ENCODE measurements around the gene FCN2. TPM values are rescaled to one million over a fixed set of nuclear protein-coding genes. Genes with fewer than 3 reads are reported as not detected.
"Not testable (repeated sequence)": the region's sequence is repeated elsewhere in the genome, so short reads cannot be mapped to it uniquely, and the experiment has no call there.

The FCN2 gene
- total RNA-seq, 1 experiment from 2014 or later = not detected

GRCh38 chr9:134857451-134857850, 23.2 kb upstream of the FCN2 start:
- CTCF ChIA-PET; H3K9ac ChIP-seq (ENCODE audit: low read length); H4K20me1 ChIP-seq (ENCODE audit: insufficient read depth); ATAC-seq; H3K36me3 ChIP-seq (ENCODE audit: control insufficient read depth in 1 of 2, insufficient read depth in 2 of 2, low read length in 2 of 2); H3K27ac ChIP-seq (ENCODE audit: low read depth, low read length); H3K9me3 ChIP-seq (ENCODE audit: control insufficient read depth in 1 of 2, insufficient read depth in 1 of 2, low read depth in 1 of 2, low read length in 2 of 2); POLR2A ChIA-PET; BruUV-seq (replicated peaks); H2AFZ ChIP-seq (ENCODE audit: low read depth, low read length, poor library complexity, severe bottlenecking); H3K9me2 ChIP-seq (ENCODE audit: insufficient read depth); H3K4me2 ChIP-seq (ENCODE audit: low read length); H3K79me2 ChIP-seq (ENCODE audit: insufficient read depth, low read length); H3K4me3 ChIP-seq (replicated peaks in 1 of 2; ENCODE audit: low read depth in 1 of 2, low read length in 2 of 2); DNase-seq (ENCODE audit: low read depth, low spot score); RAD21 ChIA-PET (ENCODE audit: low non-redundant PET in 1 of 2, low total read pairs in 2 of 2, uncharacterized antibody in 2 of 2, unreplicated experiment in 2 of 2); intact Hi-C loops (cut with micrococcal nuclease): not testable (repeated sequence)
- H3K4me1 ChIP-seq (ENCODE audit: control insufficient read depth in 1 of 2, insufficient read depth in 2 of 2, low read length in 2 of 2) = peaks cover 9 to 11% of the 10 kb centered on the region in 2 experiments
- peaks cover 26% of the 10 kb centered on the region for H3K27me3 ChIP-seq (ENCODE audit: insufficient read depth, low read length)

DNA sequence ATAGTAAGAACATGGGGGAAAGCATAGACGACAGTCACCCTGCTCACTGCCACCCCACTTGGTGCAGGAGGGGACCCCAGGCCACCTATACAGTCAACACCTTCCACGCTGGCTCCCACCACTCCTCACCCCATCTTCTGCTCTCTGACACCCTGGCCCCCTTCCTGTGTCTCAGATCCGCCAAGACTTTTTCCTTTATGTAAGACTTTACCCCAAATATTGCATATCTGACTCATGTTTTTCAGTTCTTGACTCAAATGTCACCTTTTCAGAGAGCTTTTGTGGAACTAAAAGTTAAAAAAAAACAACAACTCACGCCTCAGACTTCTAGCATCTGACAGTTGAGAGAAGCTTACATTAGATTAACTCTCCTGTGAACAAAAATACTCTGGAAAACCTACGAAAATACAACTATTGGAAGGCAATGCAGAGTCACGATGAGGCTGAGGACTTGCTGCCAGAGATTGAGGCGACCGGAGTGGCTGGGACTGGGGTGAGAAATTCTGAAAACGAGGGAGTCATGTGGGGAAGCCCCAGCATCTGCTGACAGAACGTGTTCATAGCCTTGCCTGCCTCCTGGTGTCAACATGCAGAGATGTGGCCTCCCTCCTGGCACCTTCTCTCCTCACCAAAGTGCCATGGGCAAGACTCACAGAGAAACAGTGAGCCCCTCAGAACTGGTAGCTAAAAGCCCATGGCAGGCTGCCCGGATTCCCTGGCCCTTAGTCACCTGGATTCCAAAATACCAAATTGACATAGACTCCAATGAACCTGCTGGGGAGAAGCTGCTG, 22.4 kb upstream of the FCN2 start:
- ChIA-PET RAD21 (ENCODE audit: low non-redundant PET in 1 of 2, low total read pairs in 2 of 2, uncharacterized antibody in 2 of 2, unreplicated experiment in 2 of 2) (no interaction called here), CTCF (no interaction called here), POLR2A (no interaction called here)
- H3K27me3 ChIP-seq (ENCODE audit: insufficient read depth, low read length) = peaks cover 24% of the 10 kb centered on the region
- no peaks in the 10 kb centered on the region for H3K79me2 ChIP-seq (ENCODE audit: insufficient read depth, low read length)
- no peak overlapping the region for H3K4me3 ChIP-seq (replicated peaks in 1 of 2; ENCODE audit: low read depth in 1 of 2, low read length in 2 of 2)
- no peak overlapping the region for H3K27ac ChIP-seq (ENCODE audit: low read depth, low read length)
- intact Hi-C loops (cut with micrococcal nuclease) = no loop called here
- no peaks in the 10 kb centered on the region for H3K9me2 ChIP-seq (ENCODE audit: insufficient read depth)
- DNase-seq (ENCODE audit: low read depth, low spot score) = no peak
- peaks cover 9 to 11% of the 10 kb centered on the region in 2 experiments for H3K4me1 ChIP-seq (ENCODE audit: control insufficient read depth in 1 of 2, insufficient read depth in 2 of 2, low read length in 2 of 2)
- H4K20me1 ChIP-seq (ENCODE audit: insufficient read depth) = no peaks in the 10 kb centered on the region
- H3K9ac ChIP-seq (ENCODE audit: low read length) = no peak overlapping the region
- H3K36me3 ChIP-seq (ENCODE audit: control insufficient read depth in 1 of 2, insufficient read depth in 2 of 2, low read length in 2 of 2) = no peaks in the 10 kb centered on the region
- BruUV-seq (replicated peaks) = no TSS peak
- no peaks in the 10 kb centered on the region for H3K9me3 ChIP-seq (ENCODE audit: control insufficient read depth in 1 of 2, insufficient read depth in 1 of 2, low read depth in 1 of 2, low read length in 2 of 2)
- H2AFZ ChIP-seq (ENCODE audit: low read depth, low read length, poor library complexity, severe bottlenecking) = no peak overlapping the region
- ATAC-seq = peak; percentile 84
- H3K4me2 ChIP-seq (ENCODE audit: low read length) = peak overlapping the region; percentile 29; the same call in 1 of the 2 replicates
- TF ChIP-seq ZBTB33 (IDR thresholded peaks at IDR 0.05; ENCODE audit: extremely low read depth, insufficient replicate concordance, low read length) (no peak), SRF (IDR thresholded peaks at IDR 0.05; ENCODE audit: low read depth) (no peak), EZH2phosphoT487 (IDR thresholded peaks at IDR 0.05; ENCODE audit: borderline replicate concordance) (no peak), EGR1 (IDR thresholded peaks at IDR 0.05; ENCODE audit: low read depth) (no peak), SIN3A (IDR thresholded peaks at IDR 0.05; ENCODE audit: low read depth) (no peak), CTCF (IDR thresholded peaks at IDR 0.05 in 2 of 3, conservative IDR thresholded peaks at IDR 0.05 in 1 of 3; ENCODE audit: borderline replicate concordance in 1 of 3, insufficient read depth in 1 of 3, low read depth in 2 of 3, low read length in 2 of 3) (peak in 2 of 3 experiments; percentile 7 to 13; a peak in 1 of 6 replicates), MAX (IDR thresholded peaks at IDR 0.05) (no peak), JUND (IDR thresholded peaks at IDR 0.05) (no peak)
- TF ChIP-seq, protein P1, sequence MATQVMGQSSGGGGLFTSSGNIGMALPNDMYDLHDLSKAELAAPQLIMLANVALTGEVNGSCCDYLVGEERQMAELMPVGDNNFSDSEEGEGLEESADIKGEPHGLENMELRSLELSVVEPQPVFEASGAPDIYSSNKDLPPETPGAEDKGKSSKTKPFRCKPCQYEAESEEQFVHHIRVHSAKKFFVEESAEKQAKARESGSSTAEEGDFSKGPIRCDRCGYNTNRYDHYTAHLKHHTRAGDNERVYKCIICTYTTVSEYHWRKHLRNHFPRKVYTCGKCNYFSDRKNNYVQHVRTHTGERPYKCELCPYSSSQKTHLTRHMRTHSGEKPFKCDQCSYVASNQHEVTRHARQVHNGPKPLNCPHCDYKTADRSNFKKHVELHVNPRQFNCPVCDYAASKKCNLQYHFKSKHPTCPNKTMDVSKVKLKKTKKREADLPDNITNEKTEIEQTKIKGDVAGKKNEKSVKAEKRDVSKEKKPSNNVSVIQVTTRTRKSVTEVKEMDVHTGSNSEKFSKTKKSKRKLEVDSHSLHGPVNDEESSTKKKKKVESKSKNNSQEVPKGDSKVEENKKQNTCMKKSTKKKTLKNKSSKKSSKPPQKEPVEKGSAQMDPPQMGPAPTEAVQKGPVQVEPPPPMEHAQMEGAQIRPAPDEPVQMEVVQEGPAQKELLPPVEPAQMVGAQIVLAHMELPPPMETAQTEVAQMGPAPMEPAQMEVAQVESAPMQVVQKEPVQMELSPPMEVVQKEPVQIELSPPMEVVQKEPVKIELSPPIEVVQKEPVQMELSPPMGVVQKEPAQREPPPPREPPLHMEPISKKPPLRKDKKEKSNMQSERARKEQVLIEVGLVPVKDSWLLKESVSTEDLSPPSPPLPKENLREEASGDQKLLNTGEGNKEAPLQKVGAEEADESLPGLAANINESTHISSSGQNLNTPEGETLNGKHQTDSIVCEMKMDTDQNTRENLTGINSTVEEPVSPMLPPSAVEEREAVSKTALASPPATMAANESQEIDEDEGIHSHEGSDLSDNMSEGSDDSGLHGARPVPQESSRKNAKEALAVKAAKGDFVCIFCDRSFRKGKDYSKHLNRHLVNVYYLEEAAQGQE (IDR thresholded peaks at IDR 0.05; ENCODE audit: low read depth) = no peak
- TF ChIP-seq, protein P2, sequence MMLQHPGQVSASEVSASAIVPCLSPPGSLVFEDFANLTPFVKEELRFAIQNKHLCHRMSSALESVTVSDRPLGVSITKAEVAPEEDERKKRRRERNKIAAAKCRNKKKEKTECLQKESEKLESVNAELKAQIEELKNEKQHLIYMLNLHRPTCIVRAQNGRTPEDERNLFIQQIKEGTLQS (IDR thresholded peaks at IDR 0.05) = no peak
